ENCODE results near the gene NFYC. TPM values are rescaled to one million over a fixed set of nuclear protein-coding genes. Genes with fewer than 3 reads are reported as not detected.

Gene NFYC
- polyA plus RNA-seq, 1 experiment, result 37.9 TPM

DNA sequence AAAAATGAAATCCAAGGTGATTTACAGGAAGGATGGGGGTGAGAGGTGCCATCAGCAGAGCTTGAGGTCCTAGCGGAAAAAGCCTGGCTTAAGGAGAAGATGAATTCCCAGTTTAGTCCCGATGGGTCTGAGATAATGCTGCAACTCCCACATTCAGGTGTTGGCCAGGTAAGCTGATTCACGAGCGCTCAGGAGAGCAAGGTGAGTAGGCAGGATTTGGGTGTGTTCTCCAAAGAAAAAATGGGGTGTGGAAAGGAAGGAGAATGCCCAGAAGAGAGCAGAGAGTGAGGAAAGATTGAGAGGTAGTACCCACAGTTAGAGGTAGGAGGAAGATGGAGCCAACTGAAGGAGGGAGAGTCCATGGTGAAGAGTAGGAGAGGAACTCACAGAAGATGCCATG, 38.5 kb upstream of the NFYC start:
- Histone ChIP-seq H3K27me3 (ENCODE audit: control insufficient read depth, insufficient read depth, low read length) (peaks cover 34% of the 10 kb centered on the region), H3K4me3 (ENCODE audit: low read depth, low read length) (no peak overlapping the region), H3K27ac (ENCODE audit: low read depth, low read length) (no peak overlapping the region), H3K9me3 (ENCODE audit: control insufficient read depth, insufficient read depth, low read length) (no peaks in the 10 kb centered on the region)
- ChIA-PET POLR2A (no interaction called here), CTCF (no interaction called here)
- DNase-seq (ENCODE audit: low read depth, low spot score), result no peak
- TF ChIP-seq, protein P1, sequence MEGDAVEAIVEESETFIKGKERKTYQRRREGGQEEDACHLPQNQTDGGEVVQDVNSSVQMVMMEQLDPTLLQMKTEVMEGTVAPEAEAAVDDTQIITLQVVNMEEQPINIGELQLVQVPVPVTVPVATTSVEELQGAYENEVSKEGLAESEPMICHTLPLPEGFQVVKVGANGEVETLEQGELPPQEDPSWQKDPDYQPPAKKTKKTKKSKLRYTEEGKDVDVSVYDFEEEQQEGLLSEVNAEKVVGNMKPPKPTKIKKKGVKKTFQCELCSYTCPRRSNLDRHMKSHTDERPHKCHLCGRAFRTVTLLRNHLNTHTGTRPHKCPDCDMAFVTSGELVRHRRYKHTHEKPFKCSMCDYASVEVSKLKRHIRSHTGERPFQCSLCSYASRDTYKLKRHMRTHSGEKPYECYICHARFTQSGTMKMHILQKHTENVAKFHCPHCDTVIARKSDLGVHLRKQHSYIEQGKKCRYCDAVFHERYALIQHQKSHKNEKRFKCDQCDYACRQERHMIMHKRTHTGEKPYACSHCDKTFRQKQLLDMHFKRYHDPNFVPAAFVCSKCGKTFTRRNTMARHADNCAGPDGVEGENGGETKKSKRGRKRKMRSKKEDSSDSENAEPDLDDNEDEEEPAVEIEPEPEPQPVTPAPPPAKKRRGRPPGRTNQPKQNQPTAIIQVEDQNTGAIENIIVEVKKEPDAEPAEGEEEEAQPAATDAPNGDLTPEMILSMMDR (IDR thresholded peaks at IDR 0.05; ENCODE audit: low read depth, low read length), result no peak

DNA sequence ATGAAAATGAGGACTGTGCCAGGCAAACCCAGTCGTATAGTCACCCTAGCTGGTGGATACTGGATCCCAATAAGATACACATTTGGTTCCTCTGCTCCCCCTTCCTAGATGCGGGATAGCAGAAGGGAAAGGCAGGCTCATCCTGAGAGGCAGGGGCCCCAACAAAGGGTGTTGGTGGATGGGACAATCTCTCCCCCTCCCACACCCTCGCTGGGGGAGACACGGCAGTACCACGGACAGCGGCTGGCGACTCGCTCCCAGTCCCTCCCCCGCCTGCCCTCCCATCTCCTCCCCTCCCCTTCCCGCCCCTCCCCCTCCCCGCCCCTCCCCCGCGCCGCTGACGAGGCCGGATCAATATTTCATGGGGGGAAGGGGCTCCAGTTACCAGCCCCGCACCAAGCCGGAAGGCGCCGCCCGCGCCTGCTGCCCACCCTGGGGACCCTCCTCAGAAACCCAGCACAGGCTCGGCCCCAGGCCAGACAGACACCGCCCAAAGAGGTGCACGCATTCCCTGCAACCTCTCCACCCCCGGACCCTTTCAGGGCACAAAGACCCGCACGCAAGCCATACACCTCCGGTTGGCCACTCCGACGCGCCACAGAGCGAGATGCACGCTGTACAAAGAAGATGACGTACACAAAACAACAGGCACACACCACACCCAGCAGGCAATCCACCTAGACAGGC, 37.5 kb upstream of the NFYC start:
- no peak for DNase-seq (ENCODE audit: low read depth, low spot score)
- no peaks in the 10 kb centered on the region; the same call in 1 of the 2 replicates for H3K9me3 ChIP-seq (ENCODE audit: control insufficient read depth, insufficient read depth, low read length)
- CTCF ChIA-PET, result no interaction called here
- no peak overlapping the region for H3K27ac ChIP-seq (ENCODE audit: low read depth, low read length)
- TF ChIP-seq, protein P1 (IDR thresholded peaks at IDR 0.05; ENCODE audit: low read depth, low read length), result no peak
- POLR2A ChIA-PET, result no interaction called here
- H3K27me3 ChIP-seq (ENCODE audit: control insufficient read depth, insufficient read depth, low read length), result peaks cover 42% of the 10 kb centered on the region
- no peak overlapping the region for H3K4me3 ChIP-seq (ENCODE audit: low read depth, low read length)

DNA sequence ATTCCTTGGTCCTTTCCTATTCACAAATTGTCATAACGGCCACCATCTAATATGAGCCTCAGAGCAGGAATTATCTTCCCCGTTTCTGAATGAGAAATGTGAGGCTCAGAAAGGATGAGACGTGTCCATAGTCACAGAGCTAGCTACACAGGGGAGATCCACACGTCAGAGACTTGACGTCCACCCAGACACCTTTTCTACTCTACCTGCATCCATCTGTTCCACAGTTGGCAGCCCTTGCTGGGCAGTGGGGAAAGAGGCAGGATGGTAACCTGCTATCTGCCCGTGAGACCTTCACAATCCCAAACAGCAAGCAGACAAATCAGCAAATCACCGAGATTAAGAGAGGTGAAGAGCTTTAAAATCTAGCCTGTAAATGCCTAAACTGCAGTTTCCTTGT, 34.5 kb upstream of the NFYC start:
- Histone ChIP-seq H3K27ac (ENCODE audit: low read depth, low read length) (no peak overlapping the region), H3K4me3 (ENCODE audit: low read depth, low read length) (no peak overlapping the region), H3K27me3 (ENCODE audit: control insufficient read depth, insufficient read depth, low read length) (peaks cover 61% of the 10 kb centered on the region), H3K9me3 (ENCODE audit: control insufficient read depth, insufficient read depth, low read length) (no peaks in the 10 kb centered on the region; the same call in 1 of the 2 replicates)
- TF ChIP-seq, protein P1 (IDR thresholded peaks at IDR 0.05; ENCODE audit: low read depth, low read length), result no peak
- no peak for DNase-seq (ENCODE audit: low read depth, low spot score)
- CTCF ChIA-PET, result interaction anchor here (0.6 kb wide), 1 partner anchor 186 kb away, joined by 3 read pairs; no protein-coding TSS in a partner anchor
- POLR2A ChIA-PET, result no interaction called here

DNA sequence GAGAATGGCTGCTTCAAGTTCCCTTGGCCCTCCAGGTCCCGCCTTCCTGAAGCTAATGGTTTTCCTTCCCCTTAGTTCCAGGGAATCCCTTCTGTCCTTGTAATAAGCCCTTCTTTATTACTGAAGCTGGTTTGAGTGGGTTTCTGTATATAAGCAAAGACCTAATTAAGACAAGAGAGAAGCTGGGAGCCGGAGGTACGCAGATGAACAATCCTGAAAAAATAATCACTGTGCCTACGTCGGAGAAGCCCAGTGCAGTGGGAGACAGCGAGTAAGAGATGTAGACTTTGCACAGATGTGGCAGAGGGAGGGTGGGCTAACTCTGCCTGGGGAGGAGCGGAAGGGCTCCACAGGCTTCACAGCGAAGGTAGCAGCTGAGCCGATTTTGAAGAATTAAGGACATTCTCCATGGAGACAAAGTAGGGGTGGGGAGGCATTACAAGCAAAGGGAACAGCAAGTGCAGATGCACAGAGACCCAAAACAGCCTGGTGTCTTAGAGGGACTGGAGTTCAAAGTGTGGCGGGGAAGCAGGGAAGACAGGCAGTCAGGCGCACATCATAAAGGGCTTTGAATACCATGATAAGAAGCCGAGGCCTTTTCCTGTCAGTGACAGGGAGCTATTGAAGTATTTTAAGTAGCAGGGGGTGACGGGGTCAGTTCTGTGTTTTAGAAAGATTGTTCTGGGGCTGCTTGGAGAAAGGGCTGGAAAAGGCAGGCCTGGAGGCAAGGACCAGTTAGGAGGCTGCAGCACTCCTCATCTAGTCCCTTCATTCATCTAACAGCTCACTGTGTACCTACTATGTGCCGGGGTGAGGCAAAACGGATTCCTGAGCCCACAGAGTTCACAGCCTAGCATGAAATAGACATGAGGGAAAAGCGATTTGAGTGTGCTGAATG, 32.5 kb upstream of the NFYC start:
- H3K4me3 ChIP-seq (ENCODE audit: low read depth, low read length), result no peak overlapping the region
- H3K27me3 ChIP-seq (ENCODE audit: control insufficient read depth, insufficient read depth, low read length), result peaks cover 53% of the 10 kb centered on the region
- no peak overlapping the region for H3K27ac ChIP-seq (ENCODE audit: low read depth, low read length)
- H3K9me3 ChIP-seq (ENCODE audit: control insufficient read depth, insufficient read depth, low read length), result no peaks in the 10 kb centered on the region; the same call in 1 of the 2 replicates
- ChIA-PET POLR2A (no interaction called here), CTCF (interaction anchor here (0.5 to 1.2 kb wide), 2 partner anchors 10 to 1339 kb away, joined by 4 to 8 read pairs; no protein-coding TSS in a partner anchor)
- DNase-seq (ENCODE audit: low read depth, low spot score), result no peak
- TF ChIP-seq, protein P1 (IDR thresholded peaks at IDR 0.05; ENCODE audit: low read depth, low read length), result no peak

DNA sequence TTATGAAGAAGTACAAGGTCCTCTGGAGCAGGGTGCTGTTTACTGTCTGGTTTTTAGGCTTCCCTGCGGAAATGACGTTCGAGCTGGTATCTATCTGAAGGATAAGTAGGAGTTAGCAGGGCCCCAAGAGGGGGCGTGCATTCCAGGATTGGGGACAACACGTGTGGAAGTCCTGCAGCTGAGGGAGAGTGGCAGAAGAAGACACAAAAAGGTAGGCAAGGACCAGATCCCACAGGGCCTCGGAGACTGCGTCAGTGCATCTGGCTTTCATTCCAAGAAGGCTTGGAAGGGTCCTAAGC, 31.9 kb upstream of the NFYC start:
- POLR2A ChIA-PET, result interaction anchor here (0.6 kb wide), 1 partner anchor 128 kb away, joined by 3 read pairs; no protein-coding TSS in a partner anchor
- TF ChIP-seq, protein P1 (IDR thresholded peaks at IDR 0.05; ENCODE audit: low read depth, low read length), result no peak
- no peak for DNase-seq (ENCODE audit: low read depth, low spot score)
- no peak overlapping the region for H3K27ac ChIP-seq (ENCODE audit: low read depth, low read length)
- no peaks in the 10 kb centered on the region; the same call in 1 of the 2 replicates for H3K9me3 ChIP-seq (ENCODE audit: control insufficient read depth, insufficient read depth, low read length)
- H3K27me3 ChIP-seq (ENCODE audit: control insufficient read depth, insufficient read depth, low read length), result peaks cover 53% of the 10 kb centered on the region
- CTCF ChIA-PET, result interaction anchor here (1.2 kb wide), 1 partner anchor 10 kb away, joined by 4 read pairs; no protein-coding TSS in a partner anchor
- H3K4me3 ChIP-seq (ENCODE audit: low read depth, low read length), result no peak overlapping the region

Measured in AG04450 (cell line).